H1 (cell line): ENCODE data around the gene GJB6. TPM values are rescaled to one million over a fixed set of nuclear protein-coding genes. Genes with fewer than 3 reads are reported as not detected.

Experiments used
- CTCF ChIA-PET: fragments of 300-600 bp; sonication (Branson Sonifier 250); formaldehyde crosslinking; loops from one replicate; lab custom pipeline; 2021; ENCODE audit not compliant: partially characterized antibody; lab: Charles Lee
- POLR2A ChIA-PET: fragments of 300-600 bp; sonication (Branson Sonifier 250); formaldehyde crosslinking; loops from one replicate; lab custom pipeline; 2021; ENCODE audit warnings: inconsistent platforms; ENCODE audit not compliant: partially characterized antibody; lab: Charles Lee
- DNase-seq, 2 experiments: peaks; one replicate each; pipeline versions ENCODE4 v3.0.0 to v3.0.0-alpha.2; 2010 to 2022; ENCODE audit warnings: low spot score in 2 of 2, low read depth in 1 of 2, mixed read lengths in 1 of 2
- FAIRE-seq: peaks from 2 replicates; lab custom pipeline; 2011; peaks lifted over from hg19 to GRCh38; lab: Jason Lieb, UNC
- H2AFZ ChIP-seq: 2 replicates; pipeline ENCODE4 v1.8.1; 2012; ENCODE audit warnings: low read length, inconsistent platforms
- H2AK5ac ChIP-seq: 2 replicates; pipeline ENCODE4 v1.6.1; 2013; ENCODE audit warnings: low read depth, low read length
- H2BK120ac ChIP-seq: replicated peaks from 2 replicates; pipeline ENCODE3; 2013; ENCODE audit warnings: low read depth, low read length, inconsistent platforms
- H2BK12ac ChIP-seq: 2 replicates; pipeline ENCODE4 v1.6.1; 2013; ENCODE audit warnings: low read depth, low read length
- H2BK15ac ChIP-seq: 2 replicates; pipeline ENCODE4 v1.6.1; 2013; ENCODE audit warnings: low read length
- H2BK20ac ChIP-seq: 2 replicates; pipeline ENCODE4 v1.6.1; 2013; ENCODE audit warnings: low read length
- H2BK5ac ChIP-seq: 2 replicates; pipeline ENCODE4 v1.6.1; 2013; ENCODE audit warnings: low read depth, low read length
- H3K14ac ChIP-seq: 2 replicates; pipeline ENCODE4 v1.6.1; 2013; ENCODE audit warnings: inconsistent platforms; ENCODE audit not compliant: insufficient read length
- H3K18ac ChIP-seq: 2 replicates; pipeline ENCODE4 v1.6.1; 2013; ENCODE audit warnings: low read length; ENCODE audit errors: extremely low read depth
- H3K23ac ChIP-seq: 2 replicates; pipeline ENCODE4 v1.6.1; 2013; ENCODE audit warnings: inconsistent platforms; ENCODE audit not compliant: insufficient read length
- H3K23me2 ChIP-seq: 2 replicates; pipeline ENCODE4 v1.6.1; 2013; ENCODE audit warnings: low read depth, low read length
- H3K27ac ChIP-seq: 2 replicates; pipeline ENCODE4 v1.6.1; 2011; ENCODE audit warnings: low read depth, low read length, inconsistent platforms
- H3K27me3 ChIP-seq, 4 experiments: replicated peaks in 1 of 4; 1 replicate in 1 of 4; 2 replicates in 3 of 4; pipeline versions ENCODE4 v1.6.1 to v1.8.1; 2011 to 2013; ENCODE audit warnings: low read length in 3 of 4, mild to moderate bottlenecking in 3 of 4, inconsistent platforms in 2 of 4, mixed read lengths in 2 of 4, moderate library complexity in 1 of 4; ENCODE audit not compliant: control insufficient read depth in 3 of 4, insufficient read depth in 3 of 4; ENCODE audit errors: extremely low read depth in 1 of 4
- H3K36me3 ChIP-seq, 4 experiments: 2 replicates each; pipeline versions ENCODE4 v1.6.1 to v1.8.1; 2011 to 2013; ENCODE audit warnings: mild to moderate bottlenecking in 4 of 4, low read length in 3 of 4, moderate library complexity in 2 of 4, control low read depth in 1 of 4, inconsistent platforms in 1 of 4; ENCODE audit not compliant: insufficient read depth in 4 of 4, control insufficient read depth in 2 of 4
- H3K4ac ChIP-seq: replicated peaks from 2 replicates; pipeline ENCODE3; 2013; ENCODE audit warnings: low read length, low read depth, mixed read lengths, inconsistent platforms; ENCODE audit not compliant: insufficient read length
- H3K4me1 ChIP-seq, 4 experiments: replicated peaks in 1 of 4; 1 replicate in 1 of 4; 2 replicates in 3 of 4; pipeline versions ENCODE4 v1.6.1 to v1.8.1; 2011 to 2013; ENCODE audit warnings: low read length in 3 of 4, inconsistent platforms in 2 of 4, mixed read lengths in 1 of 4; ENCODE audit not compliant: insufficient read depth in 4 of 4, control insufficient read depth in 3 of 4
- H3K4me2 ChIP-seq, 2 experiments: 2 replicates each; pipeline versions ENCODE4 v1.6.1 to v1.8.1; 2011 to 2013; ENCODE audit warnings: low read depth in 2 of 2, low read length in 2 of 2, control low read depth in 1 of 2, inconsistent platforms in 1 of 2, mild to moderate bottlenecking in 1 of 2; ENCODE audit not compliant: insufficient read depth in 1 of 2
- H3K4me3 ChIP-seq, 4 experiments: fragments of 200-600, 300-600 bp in 1 of 4; sonication (generic), shearing (Covaris generic), sonication (Bioruptor Twin) in 1 of 4; 2 replicates each; pipeline versions ENCODE4 v1.5.1 to v1.8.1; 2011 to 2016; ENCODE audit warnings: low read length in 4 of 4, low read depth in 3 of 4, control low read depth in 2 of 4, inconsistent platforms in 2 of 4, mild to moderate bottlenecking in 2 of 4, mixed read lengths in 1 of 4, moderate library complexity in 1 of 4; ENCODE audit not compliant: insufficient read depth in 2 of 4; ENCODE audit errors: extremely low read depth in 1 of 4
- H3K56ac ChIP-seq: replicated peaks from 2 replicates; pipeline ENCODE3; 2013; ENCODE audit warnings: low read depth, mild to moderate bottlenecking, mixed read lengths, low read length, inconsistent platforms; ENCODE audit not compliant: insufficient read length
- H3K79me1 ChIP-seq: 2 replicates; pipeline ENCODE4 v1.6.1; 2013; ENCODE audit warnings: low read depth, low read length, control low read depth
- H3K79me2 ChIP-seq, 2 experiments: 2 replicates each; pipeline versions ENCODE4 v1.6.1 to v1.8.1; 2012 to 2013; ENCODE audit warnings: low read length in 2 of 2, mild to moderate bottlenecking in 2 of 2, inconsistent platforms in 1 of 2; ENCODE audit not compliant: insufficient read depth in 2 of 2, control insufficient read depth in 1 of 2
- H3K9ac ChIP-seq, 4 experiments: replicated peaks in 1 of 4; 1 replicate in 1 of 4; 2 replicates in 3 of 4; pipeline versions ENCODE4 v1.6.1 to v1.8.1; 2011 to 2013; ENCODE audit warnings: low read depth in 3 of 4, low read length in 3 of 4, control low read depth in 2 of 4, mild to moderate bottlenecking in 2 of 4, moderate library complexity in 2 of 4, inconsistent platforms in 1 of 4; ENCODE audit errors: extremely low read depth in 1 of 4
- H3K9me3 ChIP-seq, 2 experiments: 2 replicates each; pipeline versions ENCODE4 v1.6.1 to v1.8.1; 2012 to 2013; ENCODE audit warnings: mild to moderate bottlenecking in 2 of 2, moderate library complexity in 2 of 2, control low read depth in 1 of 2, inconsistent platforms in 1 of 2, low read depth in 1 of 2, low read length in 1 of 2, mixed read lengths in 1 of 2; ENCODE audit not compliant: insufficient read depth in 2 of 2
- H4K20me1 ChIP-seq, 2 experiments: replicated peaks in 1 of 2; 2 replicates each; pipeline versions ENCODE3 to v1.8.1; 2011 to 2013; ENCODE audit warnings: inconsistent platforms in 2 of 2, low read length in 2 of 2, mild to moderate bottlenecking in 1 of 2; ENCODE audit not compliant: insufficient read depth in 2 of 2, control insufficient read depth in 1 of 2
- H4K5ac ChIP-seq: 2 replicates; pipeline ENCODE4 v1.6.1; 2013; ENCODE audit warnings: low read length, low read depth, mixed read lengths, inconsistent platforms; ENCODE audit not compliant: insufficient read length
- H4K8ac ChIP-seq: 2 replicates; pipeline ENCODE4 v1.8.0; 2013; ENCODE audit warnings: mild to moderate bottlenecking, moderate library complexity, low read length, inconsistent platforms; ENCODE audit not compliant: insufficient read depth; ENCODE audit errors: extremely low read depth
- H4K91ac ChIP-seq: replicated peaks from 2 replicates; pipeline ENCODE3; 2013; ENCODE audit warnings: low read length, mixed read lengths, inconsistent platforms; ENCODE audit not compliant: insufficient read length
- ASH2L ChIP-seq: fragments of 200-600, 300-600 bp; sonication (generic); IDR thresholded peaks from one replicate; pipeline ENCODE4 v1.7.1; 2017; ENCODE audit warnings: low read length
- KDM4A ChIP-seq: IDR thresholded peaks from one replicate; pipeline ENCODE4 v1.7.1; 2012; ENCODE audit warnings: low read depth, mild to moderate bottlenecking, moderate library complexity, low read length, inconsistent platforms; ENCODE audit not compliant: severe bottlenecking
- WGBS, 2 experiments: shearing (Covaris generic) in 1 of 2; methylation state at CpG; one replicate each; pipeline versions ENCODE4 v1.1.6 to v1.1.7; 2013 to 2015; ENCODE audit warnings: low lambda C conversion rate in 2 of 2, mixed read lengths in 2 of 2, inconsistent platforms in 1 of 2, low coverage in 1 of 2, missing lambda C conversion rate in 1 of 2; ENCODE audit not compliant: insufficient replicate concordance in 2 of 2, insufficient coverage in 1 of 2, insufficient read length in 1 of 2; ENCODE audit errors: extremely low coverage in 1 of 2, missing lambda C conversion rate in 1 of 2; 5-methylcytosine and 5-hydroxymethylcytosine counted together
- polyA plus RNA-seq, 7 experiments: library from polyadenylated mRNA; depleted of rRNA in 3 of 7; stranded (reverse) in 5 of 7; unstranded in 2 of 7; fragments of >200 nt in 5 of 7; fragments of 200-250 nt in 2 of 7; gene quantifications; 1 replicate in 5 of 7; 2 replicates in 1 of 7; 4 replicates in 1 of 7; pipeline versions ENCODE4 v1.2.1 to v1.2.3, GENCODE V29; 2011 to 2013; ENCODE audit warnings: missing spikeins in 2 of 7, mixed read lengths in 2 of 7
- total RNA-seq: library from RNA; stranded (reverse); fragmentation: NEBNext Ultra II Directional; extraction: Animal tissue kit (Norgen Biotek cat#: 25700); gene quantifications from 2 replicates; pipeline ENCODE4 v1.2.1, GENCODE V29; 2021

GJB6 gene
- total and polyA plus RNA-seq, 2 of the 8 experiments (the other 6 are each of a cell fraction or from before 2014, with no cell fraction given), result not detected

DNA sequence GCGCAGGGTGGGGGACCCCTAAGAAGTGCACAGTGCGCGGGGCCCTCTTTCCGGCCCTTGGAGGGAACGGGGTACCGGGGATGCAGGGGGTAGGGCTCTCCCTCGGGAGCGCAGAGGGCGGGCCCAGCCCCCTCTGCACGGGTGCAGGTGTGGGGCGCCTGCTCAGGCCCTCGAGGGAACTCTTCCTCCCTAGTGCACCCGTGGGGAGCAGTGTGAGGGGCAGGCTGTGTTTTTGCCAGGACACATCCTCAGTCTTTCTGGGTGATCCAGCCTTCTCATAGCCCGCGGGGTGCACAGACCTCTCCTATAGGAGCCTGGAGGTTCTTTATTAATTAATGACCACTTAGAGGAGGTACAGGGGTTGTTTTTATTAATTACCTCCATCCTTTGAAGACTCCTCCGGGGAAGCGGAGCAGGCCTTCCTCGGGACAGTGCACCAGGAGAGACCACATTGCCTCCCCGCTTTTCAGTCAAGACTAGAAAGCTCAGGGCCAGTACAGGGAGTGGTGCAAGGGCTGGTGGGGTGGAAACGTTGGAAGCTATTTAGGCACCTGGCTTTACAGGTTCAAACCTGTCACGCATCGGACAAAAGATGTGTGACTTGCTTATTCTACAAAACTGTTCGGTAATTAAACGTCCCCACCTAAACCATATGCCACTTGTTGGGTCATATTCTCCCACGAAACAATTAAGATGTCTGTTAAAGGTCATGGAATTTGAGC, 598 bp upstream of the GJB6 start:
- H3K4me3 ChIP-seq, result peak overlapping the region in 3 of 4 experiments; percentile 32 to 61 (median 34); a peak in 6 of 8 replicates
- no peak overlapping the region for H3K14ac ChIP-seq
- no peak overlapping the region for H2BK15ac ChIP-seq
- ChIA-PET CTCF (interaction anchor here (0.6 to 1.3 kb wide), 3 partner anchors 34 to 54 kb away, joined by 3 to 5 read pairs (median 4); no protein-coding TSS in a partner anchor), POLR2A (no interaction called here)
- no peak overlapping the region for H2BK20ac ChIP-seq
- no peak overlapping the region for H2BK12ac ChIP-seq
- H2BK5ac ChIP-seq, result no peak overlapping the region
- H2AK5ac ChIP-seq, result no peak overlapping the region
- peaks cover 5% of the 10 kb centered on the region for H3K23me2 ChIP-seq
- H4K5ac ChIP-seq, result no peak overlapping the region
- no peak overlapping the region for H4K8ac ChIP-seq
- no peaks in the 10 kb centered on the region for H3K9me3 ChIP-seq
- peak overlapping the region in 1 of 4 experiments; percentile 41; a peak in 1 of 7 replicates for H3K9ac ChIP-seq
- H2AFZ ChIP-seq, result no peak overlapping the region
- no peak overlapping the region for H3K4ac ChIP-seq
- peaks cover 0 to 2% (median 0%) of the 10 kb centered on the region in 4 experiments; a peak in 1 of 8 replicates for H3K36me3 ChIP-seq
- FAIRE-seq (no peak), DNase-seq (no peak)
- no peaks in the 10 kb centered on the region for H3K79me2 ChIP-seq
- H3K27me3 ChIP-seq, result peaks cover 30 to 52% (median 46%) of the 10 kb centered on the region in 4 experiments
- H3K18ac ChIP-seq, result no peak overlapping the region
- no peaks in the 10 kb centered on the region for H3K79me1 ChIP-seq
- peaks cover 0 to 10% of the 10 kb centered on the region in 2 experiments for H4K20me1 ChIP-seq
- H2BK120ac ChIP-seq, result no peak overlapping the region
- H3K56ac ChIP-seq, result no peak overlapping the region
- no peak overlapping the region for H3K23ac ChIP-seq
- H3K4me2 ChIP-seq, result peak overlapping the region; percentile 67 to 91
- no peak overlapping the region for H4K91ac ChIP-seq
- peaks cover 0 to 7% (median 2%) of the 10 kb centered on the region in 4 experiments; a peak in 4 of 7 replicates for H3K4me1 ChIP-seq
- WGBS, 2 experiments, result 54% methylated on average over 17 of the region's 25 CpGs; no CpG with 5 or more reads in 1 of the 2 experiments
- no peak overlapping the region for H3K27ac ChIP-seq
- TF ChIP-seq ASH2L (peak; percentile 10), KDM4A (peak; percentile 30)
